HG03457 (cell line): ENCODE results near the gene C5orf63.
"Not testable (repeated sequence)": the region's sequence is repeated elsewhere in the genome, so short reads cannot be mapped to it uniquely, and the experiment has no call there.

Experiments used
- ATAC-seq: cut with Tn5 transposase; IDR thresholded peaks from one replicate; pipeline ENCODE4 v1.9.1; 2021; ENCODE audit warnings: moderate number of reproducible peaks; ENCODE audit not compliant: unreplicated experiment

Gene C5orf63

GRCh38 chr5:127010362-127010761, 62.9 kb downstream of the C5orf63 start:
- no peak for ATAC-seq

GRCh38 chr5:127009784-127010183, 63.5 kb downstream of the C5orf63 start:
- no peak for ATAC-seq

GRCh38 chr5:127008300-127008975, 64.9 kb downstream of the C5orf63 start:
- no peak for ATAC-seq

- ATAC-seq, result no peak
Observed at GRCh38 chr5:127007522-127007921, 65.8 kb downstream of the C5orf63 start.

GRCh38 chr5:127006744-127007143, 66.6 kb downstream of the C5orf63 start:
- no peak for ATAC-seq

- not testable (repeated sequence) for ATAC-seq
Observed at GRCh38 chr5:127005282-127005681, 68.0 kb downstream of the C5orf63 start.

GRCh38 chr5:127004721-127005120, 68.6 kb downstream of the C5orf63 start:
- ATAC-seq, result no peak

GRCh38 chr5:127003798-127004495, 69.4 kb downstream of the C5orf63 start:
- ATAC-seq, result no peak

- ATAC-seq, result no peak
Observed at GRCh38 chr5:127002390-127002789, 70.9 kb downstream of the C5orf63 start.

- no peak for ATAC-seq
Observed at GRCh38 chr5:127001621-127002296, 71.5 kb downstream of the C5orf63 start.
